Smooth muscle cell of the brain vasculature (primary cell): ENCODE data around the gene GBP4.

Experiments used
- DNase-seq: peaks from one replicate; pipeline ENCODE4 v3.0.0-alpha.2; 2012; ENCODE audit warnings: low read depth, low spot score

Gene GBP4

DNA sequence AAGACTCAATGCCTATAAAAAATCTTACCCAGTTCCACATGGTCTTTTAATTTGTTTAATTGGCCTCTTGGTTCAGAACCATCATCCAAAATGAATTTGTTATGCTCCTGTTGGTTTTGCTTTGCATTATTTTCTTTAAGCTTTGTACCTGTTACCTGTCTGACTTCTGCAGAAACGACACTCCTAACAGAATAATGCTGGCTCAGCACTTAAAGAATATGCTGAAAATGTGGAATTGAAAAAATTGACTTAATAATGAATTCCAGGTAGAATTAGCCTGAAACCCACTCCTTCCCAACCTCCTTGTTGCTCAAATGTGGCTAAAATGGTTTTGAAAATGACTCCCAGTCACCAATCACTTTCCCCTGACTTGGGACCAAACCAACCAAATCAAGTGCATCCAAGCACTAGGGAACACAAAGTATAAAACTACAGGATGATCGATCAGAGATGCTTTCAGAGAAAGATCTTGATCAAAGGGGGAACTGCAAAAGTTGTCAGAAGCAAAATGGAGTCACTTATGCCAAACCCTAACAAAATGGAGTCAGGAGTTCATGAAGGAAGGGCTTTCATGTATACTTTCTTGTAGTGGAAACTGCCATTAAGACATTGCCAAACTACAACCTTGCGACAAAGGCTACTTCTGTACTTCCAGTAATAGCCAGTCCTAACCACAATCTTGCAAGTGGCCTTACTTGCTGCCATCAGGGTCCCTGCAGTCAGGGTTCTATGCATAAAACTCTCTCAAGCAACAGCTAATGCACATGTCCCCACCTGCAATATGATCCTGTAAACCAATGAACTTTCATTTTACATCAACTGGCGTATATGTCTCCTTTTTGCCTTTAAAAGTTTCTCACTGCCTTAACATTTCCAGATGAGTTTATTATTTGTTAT is 28.3 kb downstream of the GBP4 start:
- no peak for DNase-seq

DNA sequence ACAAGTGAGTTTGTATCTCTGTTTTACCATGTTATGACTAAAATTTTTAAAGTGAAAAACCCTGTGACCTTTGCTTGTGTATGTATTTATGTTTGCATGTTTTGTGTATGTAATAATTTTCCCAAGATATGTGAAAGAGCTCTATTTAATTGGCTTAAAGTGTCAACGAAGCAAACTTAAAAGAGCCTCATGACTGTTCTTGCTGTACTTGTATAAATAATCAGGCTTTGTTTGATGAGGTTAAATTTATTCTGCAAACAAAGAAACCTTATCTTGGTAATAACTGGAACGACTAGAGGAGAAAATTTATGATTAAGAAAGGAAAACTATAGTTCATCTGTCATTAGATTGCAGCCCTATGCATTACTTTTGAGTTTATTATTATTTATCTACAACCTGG is 29.6 kb downstream of the GBP4 start:
- no peak for DNase-seq

DNA sequence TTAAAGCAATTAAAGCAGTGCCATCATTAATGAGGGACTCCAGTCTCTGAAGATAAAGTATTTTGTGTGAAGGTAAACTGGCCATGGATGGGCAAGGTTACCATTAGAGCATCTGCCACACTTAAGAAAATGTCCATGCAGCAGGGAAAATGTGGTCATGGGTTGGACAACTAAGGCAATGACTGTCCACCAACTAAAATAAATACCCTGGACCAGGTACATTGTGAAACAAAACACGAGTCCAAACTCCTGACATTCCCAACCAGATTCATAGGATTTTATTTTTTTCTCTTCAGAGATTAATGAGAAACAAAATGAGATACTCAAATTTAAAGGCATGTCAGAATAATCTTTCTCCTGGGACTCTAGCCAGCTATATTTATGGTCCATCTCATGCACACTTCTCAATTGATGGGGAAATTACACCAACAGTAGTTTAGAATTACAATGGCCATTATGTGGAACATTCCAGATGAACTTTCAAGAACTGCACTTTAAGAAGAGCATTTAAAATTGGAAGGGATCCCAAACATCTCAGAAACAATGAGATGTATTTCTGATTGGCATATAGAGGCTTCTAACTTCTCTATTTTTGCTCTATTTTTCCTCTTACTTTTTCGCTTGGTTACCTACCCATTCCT is 31.0 kb downstream of the GBP4 start:
- no peak for DNase-seq

DNA sequence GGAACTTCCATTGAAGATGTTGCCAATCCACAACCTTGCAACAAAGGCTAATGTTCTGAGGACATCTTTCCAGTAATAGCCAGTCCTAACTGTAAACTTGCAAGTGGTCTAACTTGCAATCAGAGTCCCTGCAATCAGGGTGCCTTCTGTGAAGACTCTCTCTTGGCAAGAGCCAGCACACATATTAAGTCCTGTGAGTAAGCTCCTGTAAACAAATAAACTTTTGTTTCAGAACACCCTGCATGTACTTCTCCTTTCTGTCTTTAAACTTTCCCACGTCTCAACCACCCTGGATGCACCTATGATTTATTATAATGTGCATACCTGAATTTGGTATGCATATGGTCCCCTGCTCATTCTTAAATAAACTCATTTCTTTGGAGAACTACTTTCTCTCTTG is 32.0 kb downstream of the GBP4 start:
- DNase-seq, result no peak

DNA sequence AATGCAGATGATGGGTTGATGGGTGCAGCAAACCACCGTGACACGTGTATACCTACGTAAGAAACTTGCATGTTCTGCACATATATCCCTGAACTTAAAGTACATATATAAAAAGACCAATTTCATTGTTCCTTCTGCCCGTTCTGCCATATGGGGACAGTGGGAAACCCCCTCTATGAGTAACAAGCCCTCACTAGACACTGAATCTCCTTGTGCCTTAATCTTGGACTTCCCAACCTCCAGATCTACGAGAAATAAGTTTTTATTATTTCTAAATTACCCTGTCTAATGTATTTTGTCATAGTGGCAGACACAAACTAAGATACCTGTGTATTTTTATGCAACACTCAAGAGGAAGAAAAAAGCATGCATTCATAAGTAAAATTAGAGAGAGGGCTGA is 32.9 kb downstream of the GBP4 start:
- DNase-seq, result no peak

DNA sequence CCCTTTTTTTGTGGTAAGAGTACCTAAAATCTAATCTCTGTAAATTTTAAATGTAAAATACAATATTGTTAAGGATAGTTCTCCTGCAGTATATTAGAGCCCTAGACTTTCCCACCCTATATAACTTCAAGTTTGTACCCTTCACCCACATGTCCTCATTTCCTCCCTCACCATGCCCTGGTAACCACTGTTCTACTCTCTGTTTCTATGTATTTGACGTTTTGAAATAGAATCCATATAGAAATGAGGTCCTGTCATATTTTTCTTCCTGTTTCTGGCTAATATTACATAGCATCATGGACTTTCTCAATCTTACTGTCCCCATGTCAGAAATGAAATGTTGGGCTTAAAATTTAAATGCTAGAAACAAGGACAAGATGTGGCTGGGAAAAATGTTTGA is 47.7 kb downstream of the GBP4 start:
- DNase-seq, result no peak

DNA sequence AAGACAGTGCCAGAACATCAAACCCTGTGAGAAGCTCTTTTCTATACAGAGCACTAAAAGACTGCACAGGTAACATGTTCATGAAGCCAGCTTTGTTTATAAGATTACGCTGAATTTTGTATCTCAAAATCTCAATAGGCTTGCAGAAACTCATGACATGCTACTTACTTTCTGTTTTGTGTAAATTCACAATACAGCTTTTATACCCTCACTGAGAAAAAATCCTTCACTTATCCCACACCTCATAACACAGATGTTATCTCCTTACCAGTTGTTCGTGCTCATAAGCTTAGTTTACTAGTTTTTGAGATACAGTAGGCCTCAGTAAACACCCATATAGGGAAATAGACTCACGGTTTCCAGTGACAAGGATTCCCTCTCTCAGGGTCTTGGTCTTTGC is 48.8 kb downstream of the GBP4 start:
- no peak for DNase-seq

DNA sequence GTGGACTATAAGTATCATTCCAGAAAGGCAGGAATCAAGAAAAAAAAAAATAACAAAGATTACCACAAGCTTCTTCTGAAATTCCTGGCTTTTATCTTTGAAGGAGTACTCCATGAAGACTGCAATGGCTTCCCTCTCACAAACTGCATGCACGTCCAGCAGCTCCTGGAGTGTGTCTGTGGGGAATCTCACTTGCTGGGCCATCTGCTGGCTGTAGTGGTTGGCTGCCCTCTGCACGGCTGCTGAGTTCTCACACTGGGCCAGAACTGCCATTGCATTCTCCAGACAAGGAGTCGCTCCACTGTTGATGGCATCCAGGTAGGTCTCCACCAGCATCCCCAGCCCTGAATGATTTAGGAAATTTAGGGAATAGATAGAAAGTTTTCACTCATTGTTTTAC is 49.5 kb downstream of the GBP4 start:
- DNase-seq, result no peak

DNA sequence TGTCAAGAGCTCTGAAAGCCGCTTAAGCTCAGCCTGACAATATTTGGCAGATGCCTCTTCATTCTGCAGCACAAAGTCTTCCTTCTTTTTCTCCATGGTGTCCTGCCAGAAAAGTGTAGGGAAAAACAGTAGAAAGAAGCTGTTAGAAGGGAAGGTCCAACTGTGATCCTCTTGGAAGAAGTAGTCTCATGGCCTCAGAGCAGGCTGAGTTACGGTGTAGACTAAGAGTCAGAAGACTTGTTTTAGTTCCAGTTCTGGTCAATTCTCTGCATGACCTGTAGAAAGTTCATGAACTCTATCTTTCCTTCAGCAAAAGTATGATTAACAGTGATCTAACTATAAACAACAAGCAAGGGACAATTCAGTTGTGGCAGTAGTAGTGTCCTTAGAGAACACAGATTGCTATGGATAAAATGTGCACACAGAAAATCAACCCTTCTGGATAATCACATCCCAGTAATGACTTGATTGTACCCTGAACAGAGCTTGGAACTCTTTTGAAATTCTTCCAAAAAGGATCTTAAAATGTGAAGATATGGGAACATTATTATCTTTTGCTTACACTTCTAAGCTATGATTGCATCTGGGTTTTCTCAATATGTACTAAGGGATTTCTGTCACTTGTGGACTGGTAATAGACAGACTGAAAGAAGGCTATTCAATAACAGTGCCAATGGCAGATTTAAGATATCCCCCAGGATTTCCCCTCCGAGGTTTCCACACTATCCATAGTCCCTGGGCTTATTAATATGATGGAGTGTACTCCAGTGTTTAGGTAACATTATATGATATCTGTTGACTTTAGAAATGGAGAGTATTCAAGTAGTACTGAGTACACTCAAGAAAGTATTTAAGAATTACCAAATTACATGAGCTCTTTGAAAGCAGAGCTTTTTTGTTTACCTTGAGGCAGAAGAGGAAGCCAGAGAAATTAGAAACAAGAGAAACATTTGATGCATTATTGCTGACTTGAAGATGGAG is 50.8 kb downstream of the GBP4 start:
- no peak for DNase-seq

DNA sequence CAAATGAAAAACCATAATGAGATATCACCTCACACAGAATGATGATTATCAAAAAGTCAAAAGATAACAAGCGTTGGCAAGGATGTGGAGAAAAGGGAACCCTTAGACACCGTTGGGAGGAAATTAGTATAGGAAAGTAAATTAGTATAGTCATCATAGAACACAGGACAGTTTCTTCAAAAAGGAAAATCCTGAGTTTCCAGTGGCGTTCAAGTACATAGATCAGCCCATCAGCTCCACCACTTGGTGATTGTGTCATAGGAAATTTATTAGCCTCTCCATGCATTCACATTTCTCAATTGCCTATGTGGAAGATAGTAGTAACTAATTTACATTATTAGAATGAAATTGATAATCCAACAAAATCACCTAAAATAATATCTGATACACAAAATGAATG is 52.0 kb downstream of the GBP4 start:
- no peak for DNase-seq

DNA sequence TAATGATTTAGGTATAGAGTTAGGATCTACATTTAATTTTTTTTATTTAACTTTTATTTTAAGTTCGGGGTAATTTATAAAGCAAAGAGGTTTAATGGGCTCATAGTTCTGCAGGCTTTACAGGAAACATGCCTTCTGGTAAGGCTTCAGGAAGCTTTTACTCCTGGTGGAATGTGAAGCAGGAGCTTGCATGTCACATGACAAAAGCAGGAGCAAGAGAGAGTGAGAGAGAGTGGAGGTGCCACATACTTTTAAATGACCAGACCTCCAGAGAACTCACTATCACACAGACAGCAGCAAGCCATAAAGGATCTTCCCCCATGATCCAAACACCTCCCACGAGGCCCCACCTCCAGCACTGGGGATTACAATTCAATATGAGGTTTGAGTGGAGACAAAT is 55.3 kb downstream of the GBP4 start:
- DNase-seq, result no peak

DNA sequence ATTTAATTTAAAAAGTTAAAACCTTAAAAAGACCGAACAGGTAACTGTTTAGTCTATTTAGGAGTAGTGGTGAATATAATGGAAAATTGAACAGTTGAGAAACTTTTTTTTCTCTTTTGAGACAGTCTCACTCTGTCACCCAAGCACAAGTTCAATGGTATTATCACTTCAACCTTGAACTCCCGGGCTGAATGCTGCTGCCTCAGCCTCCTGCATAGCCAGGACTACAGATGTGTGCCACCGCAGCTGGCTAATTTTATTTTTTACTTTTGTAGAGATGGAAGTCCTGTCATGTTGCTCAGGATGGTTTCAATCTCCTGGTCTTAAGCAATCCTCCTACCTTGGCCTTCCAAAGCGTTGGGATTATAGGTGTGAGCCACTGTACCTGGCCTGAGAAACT is 56.6 kb downstream of the GBP4 start:
- no peak for DNase-seq

DNA sequence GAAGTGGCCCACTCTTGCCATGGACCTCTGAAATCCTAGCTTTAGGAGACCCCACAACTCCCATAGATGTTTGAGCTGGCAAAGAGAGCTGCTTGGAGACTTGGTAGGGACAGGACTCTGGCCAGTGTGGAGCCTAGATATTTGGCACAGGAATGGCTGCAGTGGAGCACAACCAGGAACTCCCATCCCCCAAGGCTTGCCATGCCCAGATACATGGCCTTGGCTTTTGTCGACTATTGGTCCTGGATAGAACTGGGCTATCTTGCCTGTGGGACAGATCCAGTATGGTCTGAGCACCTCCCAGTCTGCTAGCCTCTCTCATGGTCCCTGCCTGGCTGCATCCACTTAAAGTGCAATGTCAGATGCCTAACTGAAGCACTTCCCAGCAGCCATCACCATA is 65.0 kb downstream of the GBP4 start:
- DNase-seq, result no peak
